SU-DHL-6 (cell line): ENCODE measurements around the gene PLEKHB2.

ENCODE experiments used
- CTCF ChIP-seq: fragments of 200-600 bp; sonication (generic); IDR thresholded peaks from one replicate; pipeline ENCODE4 v1.5.1; 2017; ENCODE audit warnings: antibody characterized with exemption, mild to moderate bottlenecking, low read length, moderate library complexity; ENCODE audit not compliant: insufficient read depth, poor library complexity, severe bottlenecking
- EZH2phosphoT487 ChIP-seq: fragments of 200-600 bp; sonication (generic), shearing (Covaris generic); conservative IDR thresholded peaks from 2 replicates; pipeline ENCODE4 v1.6.1; 2018; ENCODE audit warnings: mild to moderate bottlenecking, antibody characterized with exemption, low read length, moderate library complexity, mixed read lengths

- TF ChIP-seq CTCF (no peak), EZH2phosphoT487 (no peak)
These were observed 10.6 kb downstream of the PLEKHB2 start for GRCh38 chr2:131115752-131116151.
